Measurements from ENCODE around the gene KRT2. TPM values are rescaled to one million over a fixed set of nuclear protein-coding genes. Genes with fewer than 3 reads are reported as not detected.

The KRT2 gene
- total RNA-seq, 2 experiments from 2014 or later, result not detected

DNA sequence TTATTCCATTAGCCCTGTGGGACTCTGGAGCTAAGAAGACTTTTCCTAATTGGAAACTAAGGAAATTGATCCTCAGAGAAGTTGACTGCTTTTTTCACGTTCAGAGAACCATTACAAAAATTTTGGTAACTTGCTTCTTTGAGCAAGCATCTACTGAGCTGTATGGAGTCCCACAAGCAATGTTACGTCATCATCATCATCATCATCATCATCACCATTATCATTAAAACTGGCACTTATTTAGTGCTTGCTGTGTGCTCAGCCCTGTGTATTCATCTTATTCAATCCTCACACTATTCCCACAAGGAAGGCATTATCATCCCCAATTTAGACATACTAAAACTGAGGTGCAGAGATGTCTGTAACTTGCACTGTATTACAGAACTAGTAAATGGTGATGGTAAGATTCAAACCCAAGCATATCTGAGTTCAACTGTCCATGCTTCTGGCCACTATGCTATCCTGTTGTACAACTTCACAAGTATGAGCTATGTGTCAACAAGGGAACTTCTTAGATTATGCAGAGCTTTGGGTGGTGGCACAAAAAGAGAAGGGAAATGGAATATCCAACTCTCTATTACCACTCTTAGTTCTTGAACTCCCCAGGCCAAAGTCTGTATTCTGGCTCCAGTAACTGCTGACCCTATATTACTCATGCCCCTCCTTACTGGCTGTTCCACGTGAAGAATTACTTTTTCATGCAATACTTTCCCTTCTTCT lies 21.9 kb upstream of the KRT2 start:
- no peak for DNase-seq (ENCODE audit: low spot score)
- H3K36me3 ChIP-seq (ENCODE audit: insufficient read depth, low read length), result no peaks in the 10 kb centered on the region
- no peak overlapping the region for H3K4me3 ChIP-seq (ENCODE audit: low read depth, low read length, poor library complexity, severe bottlenecking)
- ChIA-PET CTCF (ENCODE audit: unreplicated experiment) (interaction anchor here (0.6 kb wide), 1 partner anchor 128 kb away, joined by 3 read pairs; no protein-coding TSS in a partner anchor), POLR2A (interaction anchor here (0.6 kb wide), 1 partner anchor 13 kb away, joined by 3 read pairs; no protein-coding TSS in a partner anchor)
- no peaks in the 10 kb centered on the region for H3K9me2 ChIP-seq (ENCODE audit: insufficient read depth, low read length)
- H2AFZ ChIP-seq (ENCODE audit: low read length), result no peak overlapping the region
- no peak overlapping the region for H3K27ac ChIP-seq (ENCODE audit: low read depth, low read length, poor library complexity, severe bottlenecking)
- no peaks in the 10 kb centered on the region for H3K9me3 ChIP-seq (ENCODE audit: low read length)
- TF ChIP-seq, protein P1, sequence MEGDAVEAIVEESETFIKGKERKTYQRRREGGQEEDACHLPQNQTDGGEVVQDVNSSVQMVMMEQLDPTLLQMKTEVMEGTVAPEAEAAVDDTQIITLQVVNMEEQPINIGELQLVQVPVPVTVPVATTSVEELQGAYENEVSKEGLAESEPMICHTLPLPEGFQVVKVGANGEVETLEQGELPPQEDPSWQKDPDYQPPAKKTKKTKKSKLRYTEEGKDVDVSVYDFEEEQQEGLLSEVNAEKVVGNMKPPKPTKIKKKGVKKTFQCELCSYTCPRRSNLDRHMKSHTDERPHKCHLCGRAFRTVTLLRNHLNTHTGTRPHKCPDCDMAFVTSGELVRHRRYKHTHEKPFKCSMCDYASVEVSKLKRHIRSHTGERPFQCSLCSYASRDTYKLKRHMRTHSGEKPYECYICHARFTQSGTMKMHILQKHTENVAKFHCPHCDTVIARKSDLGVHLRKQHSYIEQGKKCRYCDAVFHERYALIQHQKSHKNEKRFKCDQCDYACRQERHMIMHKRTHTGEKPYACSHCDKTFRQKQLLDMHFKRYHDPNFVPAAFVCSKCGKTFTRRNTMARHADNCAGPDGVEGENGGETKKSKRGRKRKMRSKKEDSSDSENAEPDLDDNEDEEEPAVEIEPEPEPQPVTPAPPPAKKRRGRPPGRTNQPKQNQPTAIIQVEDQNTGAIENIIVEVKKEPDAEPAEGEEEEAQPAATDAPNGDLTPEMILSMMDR (conservative IDR thresholded peaks at IDR 0.05; ENCODE audit: low read length), result no peak
- no peak for TF ChIP-seq EZH2phosphoT487 (IDR thresholded peaks at IDR 0.05; ENCODE audit: borderline replicate concordance, low read depth, low read length)
- intact Hi-C loops (cut with micrococcal nuclease; ENCODE audit: unreplicated experiment), result no loop called here
- no TSS peak for BruUV-seq (replicated peaks)
- no peak overlapping the region for H3K4me2 ChIP-seq (ENCODE audit: low read length)
- H4K20me1 ChIP-seq (ENCODE audit: insufficient read depth, low read length), result no peaks in the 10 kb centered on the region
- no peaks in the 10 kb centered on the region for H3K79me2 ChIP-seq (ENCODE audit: insufficient read depth, low read depth, low read length)
- H3K4me1 ChIP-seq (ENCODE audit: insufficient read depth, low read length, poor library complexity, severe bottlenecking), result no peaks in the 10 kb centered on the region

DNA sequence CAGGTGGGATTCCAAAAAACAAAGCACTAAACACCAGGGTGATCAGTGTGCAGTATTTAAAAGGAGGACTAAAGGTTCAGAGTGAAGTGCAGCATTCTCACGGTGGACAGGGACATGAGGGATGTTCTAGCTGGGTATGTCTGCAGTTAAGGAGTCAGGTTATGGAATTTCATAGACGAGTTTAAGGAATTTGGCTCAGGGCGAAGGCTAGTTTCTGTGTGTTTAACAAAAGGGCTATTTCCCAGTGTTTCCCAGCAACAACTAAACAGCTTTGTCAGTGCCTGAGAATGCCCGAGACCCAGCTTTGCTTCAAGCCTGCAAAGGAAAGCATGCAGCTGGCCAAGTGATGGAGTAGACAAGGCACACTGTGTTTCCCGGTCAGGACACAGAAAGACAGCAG lies 21.2 kb upstream of the KRT2 start:
- intact Hi-C loops (cut with micrococcal nuclease; ENCODE audit: unreplicated experiment), result no loop called here
- H3K9me3 ChIP-seq (ENCODE audit: low read length), result no peaks in the 10 kb centered on the region
- H3K4me1 ChIP-seq (ENCODE audit: insufficient read depth, low read length, poor library complexity, severe bottlenecking), result no peaks in the 10 kb centered on the region
- BruUV-seq (replicated peaks), result no TSS peak
- no peaks in the 10 kb centered on the region for H3K36me3 ChIP-seq (ENCODE audit: insufficient read depth, low read length)
- no peak overlapping the region for H3K4me2 ChIP-seq (ENCODE audit: low read length)
- H3K9me2 ChIP-seq (ENCODE audit: insufficient read depth, low read length), result no peaks in the 10 kb centered on the region
- no peak overlapping the region for H3K4me3 ChIP-seq (ENCODE audit: low read depth, low read length, poor library complexity, severe bottlenecking)
- DNase-seq (ENCODE audit: low spot score), result no peak
- H2AFZ ChIP-seq (ENCODE audit: low read length), result no peak overlapping the region
- no peaks in the 10 kb centered on the region for H4K20me1 ChIP-seq (ENCODE audit: insufficient read depth, low read length)
- POLR2A ChIA-PET, result interaction anchor here (0.6 kb wide), 1 partner anchor 12 kb away, joined by 3 read pairs; no protein-coding TSS in a partner anchor
- no peak overlapping the region for H3K27ac ChIP-seq (ENCODE audit: low read depth, low read length, poor library complexity, severe bottlenecking)
- TF ChIP-seq, protein P1 (conservative IDR thresholded peaks at IDR 0.05; ENCODE audit: low read length), result no peak
- no peak for TF ChIP-seq EZH2phosphoT487 (IDR thresholded peaks at IDR 0.05; ENCODE audit: borderline replicate concordance, low read depth, low read length)
- CTCF ChIA-PET (ENCODE audit: unreplicated experiment), result interaction anchor here (0.6 kb wide), 1 partner anchor 128 kb away, joined by 3 read pairs; no protein-coding TSS in a partner anchor
- no peaks in the 10 kb centered on the region for H3K79me2 ChIP-seq (ENCODE audit: insufficient read depth, low read depth, low read length)

DNA sequence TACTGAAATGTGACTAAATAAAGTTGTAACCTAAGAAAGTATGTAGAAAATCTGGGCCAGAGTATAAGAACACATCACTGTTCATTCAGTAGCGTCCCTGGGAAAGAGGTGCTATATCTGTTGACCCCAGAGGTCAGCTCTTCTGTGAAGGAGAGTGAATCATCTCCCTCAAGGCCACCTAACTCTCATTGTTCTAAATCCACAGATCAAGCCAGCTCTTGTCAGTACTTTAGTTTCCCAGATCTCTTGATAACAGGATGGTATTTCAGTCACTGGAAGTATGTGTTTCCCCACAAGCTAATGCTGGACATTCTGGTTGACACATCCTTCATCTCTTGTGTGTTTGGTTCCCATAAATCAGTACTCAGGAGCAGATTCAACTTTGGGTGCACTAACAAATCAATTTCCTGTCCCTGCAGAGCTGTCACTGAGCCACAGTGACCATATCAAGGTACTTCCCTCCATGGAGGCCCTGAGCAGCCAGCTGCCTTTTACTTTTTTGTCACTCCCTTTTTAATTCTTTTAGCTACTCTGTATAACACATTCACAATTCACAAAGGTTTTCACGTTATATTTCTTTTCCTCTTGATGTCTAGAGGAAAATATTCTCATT lies 20.4 kb upstream of the KRT2 start:
- Histone ChIP-seq H3K4me3 (ENCODE audit: low read depth, low read length, poor library complexity, severe bottlenecking) (no peak overlapping the region), H3K9me2 (ENCODE audit: insufficient read depth, low read length) (no peaks in the 10 kb centered on the region), H2AFZ (ENCODE audit: low read length) (no peak overlapping the region), H4K20me1 (ENCODE audit: insufficient read depth, low read length) (no peaks in the 10 kb centered on the region), H3K4me2 (ENCODE audit: low read length) (no peak overlapping the region), H3K27ac (ENCODE audit: low read depth, low read length, poor library complexity, severe bottlenecking) (no peak overlapping the region), H3K36me3 (ENCODE audit: insufficient read depth, low read length) (no peaks in the 10 kb centered on the region), H3K4me1 (ENCODE audit: insufficient read depth, low read length, poor library complexity, severe bottlenecking) (no peaks in the 10 kb centered on the region), H3K9me3 (ENCODE audit: low read length) (no peaks in the 10 kb centered on the region), H3K79me2 (ENCODE audit: insufficient read depth, low read depth, low read length) (no peaks in the 10 kb centered on the region)
- CTCF ChIA-PET (ENCODE audit: unreplicated experiment), result no interaction called here
- intact Hi-C loops (cut with micrococcal nuclease; ENCODE audit: unreplicated experiment), result no loop called here
- POLR2A ChIA-PET, result no interaction called here
- no peak for TF ChIP-seq EZH2phosphoT487 (IDR thresholded peaks at IDR 0.05; ENCODE audit: borderline replicate concordance, low read depth, low read length)
- DNase-seq (ENCODE audit: low spot score), result no peak
- BruUV-seq (replicated peaks), result no TSS peak

All from OCI-LY7 (cell line).